H9 (cell line): ENCODE results near the gene PRDM1. TPM values are rescaled to one million over a fixed set of nuclear protein-coding genes. Genes with fewer than 3 reads are reported as not detected.

Experiments
- DNase-seq: peaks from one replicate; pipeline ENCODE4 v3.0.0-alpha.2; 2017
- H2AFZ ChIP-seq: one replicate; pipeline ENCODE4 v1.6.1; 2013; ENCODE audit warnings: mild to moderate bottlenecking, low read length, control low read depth, moderate library complexity
- H2AK5ac ChIP-seq: 2 replicates; pipeline ENCODE4 v1.6.1; 2013; ENCODE audit warnings: low read length, control low read depth, mixed read lengths; ENCODE audit not compliant: insufficient read length
- H2BK120ac ChIP-seq: one replicate; pipeline ENCODE4 v1.6.1; 2013; ENCODE audit warnings: low read depth, mild to moderate bottlenecking, low read length, control low read depth, inconsistent platforms; ENCODE audit not compliant: poor library complexity, severe bottlenecking
- H2BK12ac ChIP-seq: 2 replicates; pipeline ENCODE4 v1.6.1; 2013; ENCODE audit warnings: low read length, control low read depth, mixed read lengths, low read depth; ENCODE audit not compliant: insufficient read length
- H2BK15ac ChIP-seq: 2 replicates; pipeline ENCODE4 v1.6.1; 2013; ENCODE audit warnings: low read depth, low read length, control low read depth
- H2BK20ac ChIP-seq: one replicate; pipeline ENCODE4 v1.6.1; 2013; ENCODE audit warnings: low read depth, mild to moderate bottlenecking, low read length, control low read depth, inconsistent platforms; ENCODE audit not compliant: poor library complexity, severe bottlenecking
- H2BK5ac ChIP-seq: 2 replicates; pipeline ENCODE4 v1.6.1; 2013; ENCODE audit warnings: low read length, control low read depth, mixed read lengths; ENCODE audit not compliant: insufficient read length
- H3K14ac ChIP-seq: 2 replicates; pipeline ENCODE4 v1.6.1; 2013; ENCODE audit warnings: low read length, control low read depth; ENCODE audit not compliant: insufficient read depth
- H3K18ac ChIP-seq: 2 replicates; pipeline ENCODE4 v1.6.1; 2013; ENCODE audit warnings: low read depth, mild to moderate bottlenecking, mixed read lengths, low read length, control low read depth; ENCODE audit not compliant: insufficient read length
- H3K23ac ChIP-seq: 2 replicates; pipeline ENCODE4 v1.6.1; 2013; ENCODE audit warnings: low read length, control low read depth, mixed read lengths, low read depth; ENCODE audit not compliant: insufficient read length
- H3K23me2 ChIP-seq: 2 replicates; pipeline ENCODE4 v1.6.1; 2013; ENCODE audit warnings: low read depth, mild to moderate bottlenecking, mixed read lengths, low read length, control low read depth; ENCODE audit not compliant: insufficient read length, poor library complexity, severe bottlenecking
- H3K27ac ChIP-seq: 2 replicates; pipeline ENCODE4 v1.5.1; 2013; ENCODE audit warnings: low read length, control low read depth, mixed read lengths, low read depth; ENCODE audit not compliant: insufficient read length
- H3K27me3 ChIP-seq: 2 replicates; pipeline ENCODE4 v1.6.1; 2013; ENCODE audit warnings: low read length, control low read depth, inconsistent platforms; ENCODE audit not compliant: insufficient read depth
- H3K4ac ChIP-seq: 2 replicates; pipeline ENCODE4 v1.6.1; 2013; ENCODE audit warnings: low read depth, mild to moderate bottlenecking, control low read depth, inconsistent platforms, low read length, moderate library complexity
- H3K4me1 ChIP-seq: 2 replicates; pipeline ENCODE4 v1.6.1; 2013; ENCODE audit warnings: low read length, control low read depth, inconsistent platforms; ENCODE audit not compliant: insufficient read depth
- H3K4me2 ChIP-seq: 2 replicates; pipeline ENCODE4 v1.6.1; 2013; ENCODE audit warnings: low read length, control low read depth, mixed read lengths; ENCODE audit not compliant: insufficient read length, insufficient read depth
- H3K56ac ChIP-seq: 2 replicates; pipeline ENCODE4 v1.6.1; 2013; ENCODE audit warnings: low read depth, mild to moderate bottlenecking, mixed read lengths, low read length, control low read depth; ENCODE audit not compliant: insufficient read length
- H3K79me1 ChIP-seq: 2 replicates; pipeline ENCODE4 v1.6.1; 2013; ENCODE audit warnings: low read depth, mild to moderate bottlenecking, moderate library complexity, low read length, control low read depth, inconsistent platforms; ENCODE audit not compliant: insufficient read depth, poor library complexity, severe bottlenecking
- H3K79me2 ChIP-seq: 2 replicates; pipeline ENCODE4 v1.6.1; 2013; ENCODE audit warnings: low read length, control low read depth, inconsistent platforms; ENCODE audit not compliant: insufficient read depth
- H3K9ac ChIP-seq: 2 replicates; pipeline ENCODE4 v1.6.1; 2013; ENCODE audit warnings: low read length, control low read depth, mixed read lengths; ENCODE audit not compliant: insufficient read length; ENCODE audit errors: extremely low read depth
- H3K9me3 ChIP-seq: one replicate; pipeline ENCODE4 v1.6.1; 2013; ENCODE audit warnings: low read depth, low read length, inconsistent platforms; ENCODE audit not compliant: control insufficient read depth
- H3T11ph ChIP-seq: one replicate; pipeline ENCODE4 v1.6.1; 2013; ENCODE audit warnings: mild to moderate bottlenecking, low read length, control low read depth, inconsistent platforms
- H4K20me1 ChIP-seq: one replicate; pipeline ENCODE4 v1.6.1; 2013; ENCODE audit not compliant: control insufficient read depth, insufficient read length, insufficient read depth
- H4K5ac ChIP-seq: 2 replicates; pipeline ENCODE4 v1.6.1; 2013; ENCODE audit warnings: low read depth, mild to moderate bottlenecking, mixed read lengths, low read length, control low read depth; ENCODE audit not compliant: insufficient read length
- H4K8ac ChIP-seq: replicated peaks from 2 replicates; pipeline ENCODE4 v1.6.1; 2013; ENCODE audit warnings: low read length, control low read depth, mixed read lengths, low read depth; ENCODE audit not compliant: insufficient read length
- H4K91ac ChIP-seq: 2 replicates; pipeline ENCODE4 v1.6.1; 2013; ENCODE audit warnings: low read depth, mild to moderate bottlenecking, moderate library complexity, mixed read lengths, low read length, control low read depth; ENCODE audit not compliant: insufficient read length
- H3K27ac Mint-ChIP-seq, 3 experiments: 2 replicates in 2 of 3; 3 replicates in 1 of 3; pipeline ENCODE4 v1.8.0; 2020 to 2021; ENCODE audit warnings: mixed read lengths in 3 of 3, mild to moderate bottlenecking in 1 of 3, moderate library complexity in 1 of 3
- H3K27me3 Mint-ChIP-seq: 2 replicates; pipeline ENCODE4 v1.8.0; 2021; ENCODE audit warnings: low read depth, mild to moderate bottlenecking, moderate library complexity, mixed read lengths
- H3K36me3 Mint-ChIP-seq, 3 experiments: 2 replicates in 2 of 3; 3 replicates in 1 of 3; pipeline ENCODE4 v1.8.0; 2020 to 2021; ENCODE audit warnings: low read depth in 3 of 3, mixed read lengths in 3 of 3; ENCODE audit not compliant: insufficient read depth in 1 of 3
- H3K4me1 Mint-ChIP-seq, 2 experiments: 2 replicates each; pipeline ENCODE4 v1.8.0; 2020; ENCODE audit warnings: mixed read lengths in 2 of 2
- H3K4me3 Mint-ChIP-seq, 2 experiments: 2 replicates in 1 of 2; 3 replicates in 1 of 2; pipeline ENCODE4 v1.8.0; 2020 to 2021; ENCODE audit warnings: mild to moderate bottlenecking in 2 of 2, mixed read lengths in 2 of 2, moderate library complexity in 1 of 2
- H3K9me3 Mint-ChIP-seq, 2 experiments: 2 replicates in 1 of 2; 3 replicates in 1 of 2; pipeline ENCODE4 v1.8.0; 2020; ENCODE audit warnings: mild to moderate bottlenecking in 2 of 2, mixed read lengths in 2 of 2, moderate library complexity in 1 of 2
- WGBS: extraction: QIAGEN DNeasy Blood & Tissue Kit; methylation state at CpG from one replicate; pipeline ENCODE4 v1.1.7; 2013; ENCODE audit warnings: missing lambda C conversion rate, low lambda C conversion rate, mixed read lengths; ENCODE audit not compliant: insufficient read length; ENCODE audit errors: extremely low coverage; 5-methylcytosine and 5-hydroxymethylcytosine counted together
- total RNA-seq: library from RNA; stranded (reverse); gene quantifications from 2 replicates; pipeline ENCODE4 v1.2.1, GENCODE V29; 2021
- TF ChIP-seq, protein P1 (sequence below): fragments of 200-600 bp; sonication (generic); conservative IDR thresholded peaks from 3 replicates; pipeline ENCODE4 v1.8.0; 2021; ENCODE audit warnings: antibody characterized with exemption, mild to moderate bottlenecking

The PRDM1 gene
- total RNA-seq, 1 experiment from 2014 or later, result 2.9 TPM

DNA sequence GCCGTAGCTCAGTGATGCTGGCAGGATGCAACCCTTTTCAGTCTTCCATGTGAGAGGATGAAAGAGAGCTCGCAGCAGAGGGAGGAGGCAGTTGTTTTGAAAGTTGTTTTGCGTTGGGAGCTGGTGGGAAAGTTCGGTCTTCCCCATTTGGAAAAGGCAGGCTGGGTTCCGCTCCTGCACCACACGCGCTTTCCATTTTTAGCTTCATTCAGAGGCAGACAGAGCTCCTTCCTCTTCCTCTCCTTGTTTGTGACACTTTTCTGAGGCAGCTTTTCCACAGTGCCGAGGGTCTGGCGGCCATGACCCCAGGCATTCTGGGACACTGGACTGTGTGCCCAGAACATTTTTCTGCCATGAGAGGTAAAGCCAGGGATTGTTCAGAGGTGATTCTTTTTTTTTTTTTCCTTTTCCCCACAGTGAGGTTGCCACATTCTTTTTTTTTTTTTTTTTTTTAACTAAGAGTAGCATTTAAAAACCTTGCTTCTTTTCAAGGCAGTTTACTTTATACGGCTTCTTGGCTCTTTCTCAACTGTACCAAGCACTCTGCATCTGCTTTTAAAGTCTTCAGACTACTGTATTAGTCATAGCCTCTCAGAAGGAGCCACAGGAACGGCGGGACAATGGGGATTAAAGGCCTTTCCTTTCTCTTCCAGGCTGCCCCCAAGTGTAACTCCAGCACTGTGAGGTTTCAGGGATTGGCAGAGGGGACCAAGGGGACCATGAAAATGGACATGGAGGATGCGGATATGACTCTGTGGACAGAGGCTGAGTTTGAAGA is 1.6 kb downstream of the PRDM1 start:
- H3K27ac Mint-ChIP-seq, result 0 out of 7 replicates have a peak overlapping the region, but pooled peaks of 1 of the 3 experiments have one; percentile 47
- Histone ChIP-seq H2AFZ (peak overlapping the region; percentile 49), H3K27me3 (no peaks in the 10 kb centered on the region; the same call in 1 of the 2 replicates), H3K9me3 (no peaks in the 10 kb centered on the region), H3K4me1 (peaks cover 3% of the 10 kb centered on the region; the same call in 1 of the 2 replicates), H2BK120ac (no peak overlapping the region), H2BK5ac (no peak overlapping the region), H4K8ac (no peak overlapping the region), H3K79me1 (no peaks in the 10 kb centered on the region), H3K56ac (no peak overlapping the region), H3K79me2 (no peaks in the 10 kb centered on the region), H2AK5ac (no peak overlapping the region), H2BK12ac (no peak overlapping the region), H4K20me1 (no peaks in the 10 kb centered on the region), H3K23me2 (peaks cover 11% of the 10 kb centered on the region), H3K4ac (no peak overlapping the region), H2BK20ac (no peak overlapping the region), H4K91ac (no peak overlapping the region), H4K5ac (no peak overlapping the region), H3K14ac (peak overlapping the region; percentile 45; the same call in 1 of the 2 replicates), H3K23ac (no peak overlapping the region), H3K4me2 (peak overlapping the region; percentile 54), H3K9ac (no peak overlapping the region), H3T11ph (no peak overlapping the region), H3K27ac (no peak overlapping the region), H2BK15ac (no peak overlapping the region; the same call in 1 of the 2 replicates), H3K18ac (no peak overlapping the region)
- H3K36me3 Mint-ChIP-seq, result no peaks in the 10 kb centered on the region
- peaks cover 39 to 40% of the 10 kb centered on the region in 2 experiments for H3K4me1 Mint-ChIP-seq
- peaks cover 15% of the 10 kb centered on the region for H3K27me3 Mint-ChIP-seq
- no peaks in the 10 kb centered on the region for H3K9me3 Mint-ChIP-seq
- TF ChIP-seq, protein P1, sequence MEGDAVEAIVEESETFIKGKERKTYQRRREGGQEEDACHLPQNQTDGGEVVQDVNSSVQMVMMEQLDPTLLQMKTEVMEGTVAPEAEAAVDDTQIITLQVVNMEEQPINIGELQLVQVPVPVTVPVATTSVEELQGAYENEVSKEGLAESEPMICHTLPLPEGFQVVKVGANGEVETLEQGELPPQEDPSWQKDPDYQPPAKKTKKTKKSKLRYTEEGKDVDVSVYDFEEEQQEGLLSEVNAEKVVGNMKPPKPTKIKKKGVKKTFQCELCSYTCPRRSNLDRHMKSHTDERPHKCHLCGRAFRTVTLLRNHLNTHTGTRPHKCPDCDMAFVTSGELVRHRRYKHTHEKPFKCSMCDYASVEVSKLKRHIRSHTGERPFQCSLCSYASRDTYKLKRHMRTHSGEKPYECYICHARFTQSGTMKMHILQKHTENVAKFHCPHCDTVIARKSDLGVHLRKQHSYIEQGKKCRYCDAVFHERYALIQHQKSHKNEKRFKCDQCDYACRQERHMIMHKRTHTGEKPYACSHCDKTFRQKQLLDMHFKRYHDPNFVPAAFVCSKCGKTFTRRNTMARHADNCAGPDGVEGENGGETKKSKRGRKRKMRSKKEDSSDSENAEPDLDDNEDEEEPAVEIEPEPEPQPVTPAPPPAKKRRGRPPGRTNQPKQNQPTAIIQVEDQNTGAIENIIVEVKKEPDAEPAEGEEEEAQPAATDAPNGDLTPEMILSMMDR, result no peak
- H3K4me3 Mint-ChIP-seq, result peak overlapping the region; percentile 50 to 73
- WGBS, result no CpG with 5 or more reads among the region's 13 CpGs
- no peak for DNase-seq
